GM19023 (cell line): Measurements from ENCODE around the gene ALDH1A1.

ENCODE experiments used
- ATAC-seq: cut with Tn5 transposase; IDR thresholded peaks from one replicate; pipeline ENCODE4 v1.9.1; 2021; ENCODE audit warnings: mild to moderate bottlenecking, moderate library complexity; ENCODE audit not compliant: unreplicated experiment

ALDH1A1 gene

DNA sequence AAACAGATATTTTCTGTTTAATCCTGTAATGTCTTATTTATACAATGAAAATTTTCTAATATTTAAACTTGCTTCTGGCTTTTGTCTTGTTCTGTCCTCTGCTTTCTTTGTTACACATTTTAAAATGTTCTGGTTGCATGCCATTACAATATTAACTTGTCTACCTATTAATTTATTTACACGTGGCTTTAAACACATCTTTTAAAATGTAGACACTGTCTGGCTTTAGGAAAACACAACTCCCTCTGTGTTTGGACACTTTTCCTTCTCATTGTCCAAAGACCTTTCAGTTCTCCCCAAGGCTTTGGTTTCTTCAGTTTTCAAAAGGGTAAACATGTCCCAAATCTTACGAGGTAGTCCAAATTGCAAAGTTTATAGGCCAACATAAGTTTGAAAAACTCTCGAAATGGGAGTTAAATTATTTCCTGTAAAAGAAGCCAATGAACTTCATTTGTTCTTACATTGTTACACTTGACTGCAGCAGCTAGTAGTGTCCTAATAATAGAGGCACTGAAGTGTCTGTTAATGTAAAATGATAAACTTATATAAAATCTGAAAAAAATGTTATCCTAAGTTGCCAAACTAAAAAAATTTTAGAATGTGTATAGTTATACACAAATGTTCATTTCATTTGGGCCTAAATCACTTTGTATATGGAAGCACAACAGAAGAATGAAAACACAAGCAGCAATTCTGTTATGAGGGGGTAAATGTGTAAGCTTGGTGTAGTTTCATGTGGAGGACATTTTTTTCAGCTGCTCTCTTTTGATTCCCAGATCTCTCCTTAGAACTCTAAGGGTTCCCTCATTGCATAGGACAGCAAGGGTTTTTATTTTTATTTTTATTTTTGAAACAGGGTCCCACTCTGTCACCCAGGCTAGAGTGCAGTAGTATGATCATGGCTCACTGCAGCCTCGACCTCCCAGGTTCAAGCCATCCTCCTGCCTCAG lies 53.8 kb downstream of the ALDH1A1 start:
- no peak for ATAC-seq

DNA sequence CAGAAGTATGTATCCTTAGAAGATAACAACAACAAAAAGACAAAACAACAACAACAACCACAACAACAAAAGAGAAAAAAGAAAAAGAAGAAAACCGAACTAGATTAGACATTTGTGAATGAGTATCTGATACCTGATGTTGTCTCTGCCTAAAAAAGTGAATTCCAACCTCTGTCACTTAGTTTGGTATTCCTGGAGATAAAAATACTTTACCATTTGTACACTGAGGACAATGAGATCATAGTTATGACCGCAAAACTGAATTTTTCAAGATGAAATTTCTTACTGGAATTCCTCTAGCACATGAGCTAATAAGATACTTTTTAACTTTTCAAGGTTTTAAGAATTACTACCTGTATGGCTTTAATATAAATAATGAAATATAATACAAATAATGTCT lies 54.5 kb downstream of the ALDH1A1 start:
- ATAC-seq, result no peak

DNA sequence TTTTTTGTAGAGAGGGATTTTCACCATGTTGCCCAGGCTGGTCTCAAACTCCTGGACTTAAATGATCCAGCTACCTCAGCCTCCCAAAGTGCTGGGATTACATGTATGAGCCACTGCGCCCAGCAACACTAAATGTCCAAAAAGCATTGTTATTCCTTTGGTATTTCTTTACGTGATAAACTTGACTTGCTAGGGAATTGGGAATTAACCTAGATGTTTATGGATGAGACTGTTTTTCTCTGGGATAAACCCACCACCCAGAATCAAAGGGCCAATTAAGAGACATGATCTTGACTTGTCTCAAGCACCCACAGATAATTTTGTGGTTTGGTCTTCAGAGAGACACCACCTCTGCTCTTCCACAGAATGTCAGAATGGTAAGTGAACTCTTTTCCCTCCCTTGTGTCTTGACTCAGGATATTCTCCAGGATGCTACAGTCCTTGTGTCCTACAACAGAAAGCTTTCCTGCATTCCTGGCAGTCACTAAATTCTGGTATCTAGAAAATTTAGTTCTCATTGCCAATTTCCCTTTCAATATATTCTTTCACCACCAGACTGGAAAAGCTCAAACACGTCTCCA lies 55.7 kb downstream of the ALDH1A1 start:
- no peak for ATAC-seq

DNA sequence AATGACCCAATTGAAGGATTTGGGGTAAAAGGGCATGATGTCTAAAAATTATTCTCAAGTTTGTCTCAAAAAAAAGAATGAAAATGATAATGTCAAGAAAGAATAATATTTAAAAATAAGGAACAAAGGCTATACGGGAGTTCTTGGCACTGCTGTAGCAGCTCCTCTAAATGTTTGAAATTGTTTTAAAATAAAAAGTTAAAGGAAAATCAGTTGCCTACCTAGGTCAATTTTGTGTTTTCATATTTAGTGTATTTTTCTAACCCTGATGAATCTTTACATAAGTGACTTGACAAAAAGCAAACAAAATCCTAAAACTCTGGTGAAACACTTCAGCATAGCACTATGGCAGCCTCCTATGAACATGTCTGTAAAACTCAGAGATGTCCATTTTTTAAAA lies 56.4 kb downstream of the ALDH1A1 start:
- no peak for ATAC-seq

DNA sequence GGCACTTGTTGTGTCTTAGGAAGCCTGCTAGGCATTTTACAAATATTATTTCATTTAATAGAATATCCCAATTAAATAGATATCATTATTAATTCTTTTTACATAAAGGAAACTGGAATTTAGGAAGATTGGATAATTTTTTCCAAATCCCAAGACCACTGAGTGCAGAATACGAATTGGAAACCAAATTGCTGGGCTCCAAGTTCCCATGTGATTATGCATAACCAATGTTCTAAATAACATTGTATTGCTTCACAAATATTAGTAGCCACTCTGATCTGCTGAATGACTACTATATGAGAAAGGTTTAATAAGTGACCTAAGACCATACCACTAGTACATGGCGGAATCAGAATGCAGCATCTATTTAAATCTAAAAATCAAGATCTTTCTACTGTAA lies 57.7 kb downstream of the ALDH1A1 start:
- no peak for ATAC-seq

DNA sequence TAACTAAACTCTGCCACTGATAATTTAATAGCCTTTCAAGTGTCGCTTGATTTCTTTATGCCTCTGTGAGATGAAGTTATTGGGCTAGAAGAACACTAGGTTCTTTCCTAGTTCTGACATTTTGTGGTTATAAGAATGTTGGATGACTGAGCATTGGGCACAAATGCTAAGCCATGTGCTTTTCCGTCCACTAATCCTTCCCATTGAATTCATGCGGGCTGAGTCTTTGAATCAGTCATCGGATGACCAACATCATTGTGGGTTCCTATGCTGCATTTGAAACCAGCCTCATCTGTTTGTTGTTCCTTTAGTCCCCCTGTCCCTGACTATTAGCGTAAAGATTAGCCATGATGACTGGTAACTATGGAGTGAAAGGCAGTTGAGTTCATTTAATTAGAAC lies 58.5 kb downstream of the ALDH1A1 start:
- ATAC-seq, result no peak

GRCh38 chr9:72893437-72893836 lies 59.4 kb downstream of the ALDH1A1 start:
- no peak for ATAC-seq

DNA sequence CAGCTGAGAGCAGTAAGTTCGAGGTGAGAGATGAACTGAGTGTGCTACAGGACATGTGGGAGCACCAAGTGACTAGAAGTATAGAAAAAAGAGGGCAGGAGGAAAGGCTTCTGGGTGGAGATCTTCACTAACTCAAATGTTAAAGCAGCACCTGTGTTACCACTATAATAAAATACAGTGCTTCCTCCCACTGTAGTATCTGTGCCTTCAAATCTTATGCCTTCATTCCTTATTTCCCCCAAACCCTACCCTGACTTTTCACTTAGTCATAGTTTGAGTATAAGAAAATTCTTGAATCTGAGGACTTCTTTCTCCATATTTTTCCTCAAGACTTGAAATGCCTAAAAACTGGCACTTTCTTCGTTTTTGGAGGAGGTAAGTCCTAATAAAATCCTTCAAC lies 61.8 kb downstream of the ALDH1A1 start:
- no peak for ATAC-seq

DNA sequence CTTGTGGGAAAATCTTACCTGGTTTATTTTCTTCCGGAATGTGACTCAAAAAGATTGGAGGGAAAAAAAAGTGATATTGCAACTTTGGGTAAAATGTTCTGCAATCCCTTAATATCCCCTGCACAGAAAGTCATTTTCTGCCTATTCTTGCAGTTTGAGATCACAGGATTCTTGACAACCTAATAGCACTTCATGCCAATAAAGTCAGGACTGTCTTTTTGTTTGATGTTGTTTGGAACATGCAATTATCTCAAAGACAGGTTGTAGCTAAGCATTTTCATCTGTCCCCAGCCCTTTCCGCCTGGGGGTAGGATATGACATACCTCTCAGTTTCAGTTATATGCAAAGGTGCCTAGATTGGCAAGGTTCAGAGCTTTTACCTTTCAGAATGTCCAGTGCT lies 63.9 kb downstream of the ALDH1A1 start:
- ATAC-seq, result no peak

- no peak for ATAC-seq
Measured at GRCh38 chr9:72888067-72888466, 64.8 kb downstream of the ALDH1A1 start.

- ATAC-seq, result no peak
Measured at GRCh38 chr9:72886386-72886785, 66.5 kb downstream of the ALDH1A1 start.

GRCh38 chr9:72884508-72884907 lies 68.3 kb downstream of the ALDH1A1 start:
- no peak for ATAC-seq

- no peak for ATAC-seq
Measured at GRCh38 chr9:72883875-72884274, 69.0 kb downstream of the ALDH1A1 start.

GRCh38 chr9:72882117-72882775 lies 70.6 kb downstream of the ALDH1A1 start:
- ATAC-seq, result no peak

GRCh38 chr9:72880821-72881220 lies 72.0 kb downstream of the ALDH1A1 start:
- ATAC-seq, result no peak

DNA sequence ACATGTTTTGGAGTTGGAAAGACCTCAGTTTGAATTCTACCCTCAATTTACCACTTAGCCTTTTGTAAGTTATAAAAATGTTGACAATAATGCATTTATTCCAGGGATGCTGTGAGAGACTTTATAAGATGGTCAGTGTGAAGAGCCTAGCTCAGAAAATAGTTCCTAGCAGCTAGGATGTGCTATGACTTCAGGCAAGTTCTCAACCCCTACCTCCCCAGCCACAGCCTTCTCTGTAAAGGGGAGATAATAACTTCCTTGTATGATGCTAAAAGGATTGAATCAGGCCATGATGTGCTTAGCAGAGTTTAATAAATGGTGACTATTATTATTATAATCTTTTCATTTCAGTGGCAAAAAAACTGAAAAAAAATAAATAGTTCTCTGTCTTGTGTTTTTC lies 77.6 kb downstream of the ALDH1A1 start:
- no peak for ATAC-seq

- no peak for ATAC-seq
Measured at GRCh38 chr9:72874344-72874743, 78.5 kb downstream of the ALDH1A1 start.

- no peak for ATAC-seq
Measured at GRCh38 chr9:72873456-72873855, 79.4 kb downstream of the ALDH1A1 start.

DNA sequence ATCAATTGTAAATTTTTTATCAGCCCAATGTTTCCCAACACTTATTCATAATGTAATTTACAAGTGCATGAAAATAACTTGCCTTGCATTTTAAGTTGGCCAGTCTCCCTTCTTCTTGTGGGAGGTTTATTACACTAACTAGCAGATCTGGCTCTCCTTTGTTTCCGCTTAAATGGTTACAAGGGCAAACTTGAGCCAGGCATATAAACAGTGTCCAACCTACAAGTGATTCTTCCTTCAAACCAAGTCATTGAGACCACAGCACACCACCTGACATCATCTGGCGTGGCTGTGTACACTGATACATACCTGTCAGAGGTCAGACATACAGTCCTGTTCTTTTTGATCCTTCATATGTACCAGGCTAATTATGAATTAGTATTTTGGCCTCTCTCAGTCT lies 80.1 kb downstream of the ALDH1A1 start:
- ATAC-seq, result no peak

DNA sequence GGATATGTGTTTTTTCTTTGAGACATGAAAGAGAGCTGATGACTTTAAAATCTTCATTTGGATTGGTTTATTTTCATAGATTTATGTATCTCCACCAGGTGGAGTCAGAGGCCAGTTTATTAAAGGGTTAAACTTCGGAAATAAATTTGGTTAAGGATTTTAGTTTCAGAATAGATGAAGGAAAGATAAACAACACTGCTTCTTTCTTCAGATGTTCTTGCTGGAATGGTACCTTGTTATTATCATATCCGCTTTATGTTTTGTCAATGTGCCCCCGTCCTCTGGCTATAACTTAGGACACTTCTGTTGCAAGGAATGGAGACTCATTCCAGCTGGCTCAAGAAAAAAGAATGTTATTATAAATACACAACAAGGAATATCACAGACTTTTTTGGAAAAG lies 81.2 kb downstream of the ALDH1A1 start:
- no peak for ATAC-seq

GRCh38 chr9:72864327-72864726 lies 88.5 kb downstream of the ALDH1A1 start:
- no peak for ATAC-seq
